GM23248 (cell line): ENCODE data around the gene CYP39A1.

Experiments
- EZH2 ChIP-seq: fragments of 200-600 bp; sonication (generic); IDR thresholded peaks from 2 replicates; pipeline ENCODE4 v1.6.1; 2018; ENCODE audit warnings: antibody characterized with exemption, mild to moderate bottlenecking; ENCODE audit not compliant: insufficient read depth, poor library complexity, severe bottlenecking
- EZH2phosphoT487 ChIP-seq: fragments of 200-600 bp; sonication (generic); IDR thresholded peaks from 2 replicates; pipeline ENCODE4 v1.6.1; 2018; ENCODE audit warnings: antibody characterized with exemption, moderate library complexity, mild to moderate bottlenecking, low read depth; ENCODE audit not compliant: insufficient read depth

DNA sequence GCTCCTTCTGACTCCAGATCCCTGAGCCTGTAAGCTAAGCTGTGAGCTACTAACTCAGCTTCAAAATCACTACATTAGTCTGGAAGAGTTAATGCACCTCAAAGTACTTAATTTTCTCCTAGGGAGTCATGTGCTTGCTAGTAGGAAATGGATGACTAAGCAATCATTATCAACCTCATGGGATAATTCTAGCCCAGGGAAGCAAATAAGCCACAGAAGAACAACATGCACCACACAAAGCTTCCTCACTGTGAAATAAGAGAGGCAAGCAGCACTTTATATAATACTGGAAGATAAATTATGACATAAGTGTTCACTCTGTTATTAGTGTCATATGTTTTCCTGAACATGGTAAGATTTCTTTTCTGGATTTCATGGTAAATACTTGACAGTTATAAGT lies 103.5 kb downstream of the CYP39A1 start:
- no peak for TF ChIP-seq EZH2phosphoT487
- no peak for TF ChIP-seq EZH2
